ENCODE data around the gene ITGA11. TPM values are rescaled to one million over a fixed set of nuclear protein-coding genes. Genes with fewer than 3 reads are reported as not detected.

The ITGA11 gene
- total and polyA plus RNA-seq, 5 donors, result 11.6 to 34.0 (median 20.4) TPM

GRCh38 chr15:68432441-68433064, 590 bp upstream of the ITGA11 start:
- Histone ChIP-seq H3K4me3 (ENCODE audit: low read length) (no peak overlapping the region), H3K9me3 (ENCODE audit: control insufficient read depth, low read length) (no peaks in the 10 kb centered on the region), H3K27ac (ENCODE audit: low read length) (no peak overlapping the region), H3K4me1 (ENCODE audit: control insufficient read depth, insufficient read depth, low read length) (no peaks in the 10 kb centered on the region), H3K27me3 (ENCODE audit: control insufficient read depth, insufficient read depth) (no peaks in the 10 kb centered on the region)
- WGBS, result 58% methylated on average over 13 of the region's 13 CpGs
- no peak for ATAC-seq
- no peak for DNase-seq
- intact Hi-C loops (cut with DNase I), result no loop called here

- DNase-seq (peak; percentile 71 to 92 (median 91)), ATAC-seq (peak; percentile 76 to 79)
- no peaks in the 10 kb centered on the region for H3K27me3 ChIP-seq (ENCODE audit: control insufficient read depth, insufficient read depth)
- H3K4me1 ChIP-seq (ENCODE audit: control insufficient read depth, insufficient read depth, low read length), result no peaks in the 10 kb centered on the region
- WGBS, result 11% methylated on average over 69 of the region's 69 CpGs
- H3K4me3 ChIP-seq (ENCODE audit: low read length), result peak overlapping the region; percentile 59
- H3K9me3 ChIP-seq (ENCODE audit: control insufficient read depth, low read length), result no peaks in the 10 kb centered on the region
- H3K27ac ChIP-seq (ENCODE audit: low read length), result no peak overlapping the region
- intact Hi-C loops (cut with DNase I), result no loop called here
Measured at GRCh38 chr15:68431037-68431791, 749 bp downstream of the ITGA11 start.

GRCh38 chr15:68430471-68431036, 1.4 kb downstream of the ITGA11 start:
- H3K27me3 ChIP-seq (ENCODE audit: control insufficient read depth, insufficient read depth), result no peaks in the 10 kb centered on the region
- DNase-seq, result no peak
- H3K4me1 ChIP-seq (ENCODE audit: control insufficient read depth, insufficient read depth, low read length), result no peaks in the 10 kb centered on the region
- ATAC-seq, result no peak
- no peak overlapping the region for H3K27ac ChIP-seq (ENCODE audit: low read length)
- no peaks in the 10 kb centered on the region for H3K9me3 ChIP-seq (ENCODE audit: control insufficient read depth, low read length)
- peak overlapping the region; percentile 59 for H3K4me3 ChIP-seq (ENCODE audit: low read length)
- 59% methylated on average over 12 of the region's 12 CpGs for WGBS
- intact Hi-C loops (cut with DNase I), result no loop called here

GRCh38 chr15:68429691-68430470, 2.1 kb downstream of the ITGA11 start:
- 93% methylated on average over 5 of the region's 5 CpGs for WGBS
- Histone ChIP-seq H3K4me1 (ENCODE audit: control insufficient read depth, insufficient read depth, low read length) (no peaks in the 10 kb centered on the region), H3K27me3 (ENCODE audit: control insufficient read depth, insufficient read depth) (no peaks in the 10 kb centered on the region), H3K4me3 (ENCODE audit: low read length) (no peak overlapping the region), H3K27ac (ENCODE audit: low read length) (no peak overlapping the region), H3K9me3 (ENCODE audit: control insufficient read depth, low read length) (no peaks in the 10 kb centered on the region)
- no peak for ATAC-seq
- intact Hi-C loops (cut with DNase I), result no loop called here
- DNase-seq, result no peak

- intact Hi-C loops (cut with DNase I), result no loop called here
- WGBS, result 72% methylated on average over 2 of the region's 2 CpGs
Measured at GRCh38 chr15:68428431-68428940, 3.5 kb downstream of the ITGA11 start.

GRCh38 chr15:68427963-68428362, 4.0 kb downstream of the ITGA11 start:
- WGBS, result 92% methylated on average over 1 of the region's 1 CpG
- intact Hi-C loops (cut with DNase I), result no loop called here

More at GRCh38 chr15:68428431-68428940, 3.5 kb downstream of the ITGA11 start:
- H3K4me1 ChIP-seq (ENCODE audit: control insufficient read depth, insufficient read depth, low read length), result no peaks in the 10 kb centered on the region
- H3K27ac ChIP-seq (ENCODE audit: low read length), result no peak overlapping the region
- ATAC-seq, result no peak
- no peaks in the 10 kb centered on the region for H3K27me3 ChIP-seq (ENCODE audit: control insufficient read depth, insufficient read depth)
- DNase-seq, result no peak
- no peaks in the 10 kb centered on the region for H3K9me3 ChIP-seq (ENCODE audit: control insufficient read depth, low read length)
- no peak overlapping the region for H3K4me3 ChIP-seq (ENCODE audit: low read length)

GRCh38 chr15:68427366-68427765, 4.6 kb downstream of the ITGA11 start:
- H3K27me3 ChIP-seq (ENCODE audit: control insufficient read depth, insufficient read depth), result no peaks in the 10 kb centered on the region
- H3K4me1 ChIP-seq (ENCODE audit: control insufficient read depth, insufficient read depth, low read length), result no peaks in the 10 kb centered on the region
- H3K9me3 ChIP-seq (ENCODE audit: control insufficient read depth, low read length), result no peaks in the 10 kb centered on the region
- no peak for DNase-seq
- H3K27ac ChIP-seq (ENCODE audit: low read length), result no peak overlapping the region
- ATAC-seq, result no peak
- 55% methylated on average over 3 of the region's 3 CpGs for WGBS
- H3K4me3 ChIP-seq (ENCODE audit: low read length), result no peak overlapping the region
- intact Hi-C loops (cut with DNase I), result no loop called here

More at GRCh38 chr15:68427963-68428362, 4.0 kb downstream of the ITGA11 start:
- ATAC-seq (no peak), DNase-seq (no peak)
- Histone ChIP-seq H3K27ac (ENCODE audit: low read length) (no peak overlapping the region), H3K27me3 (ENCODE audit: control insufficient read depth, insufficient read depth) (no peaks in the 10 kb centered on the region), H3K9me3 (ENCODE audit: control insufficient read depth, low read length) (no peaks in the 10 kb centered on the region), H3K4me3 (ENCODE audit: low read length) (no peak overlapping the region), H3K4me1 (ENCODE audit: control insufficient read depth, insufficient read depth, low read length) (no peaks in the 10 kb centered on the region)

GRCh38 chr15:68426116-68426515, 5.8 kb downstream of the ITGA11 start:
- WGBS, result 95% methylated on average over 6 of the region's 6 CpGs
- no peak overlapping the region for H3K27ac ChIP-seq (ENCODE audit: low read length)
- DNase-seq, result no peak
- H3K4me1 ChIP-seq (ENCODE audit: control insufficient read depth, insufficient read depth, low read length), result no peaks in the 10 kb centered on the region
- H3K4me3 ChIP-seq (ENCODE audit: low read length), result no peak overlapping the region
- no peaks in the 10 kb centered on the region for H3K27me3 ChIP-seq (ENCODE audit: control insufficient read depth, insufficient read depth)
- intact Hi-C loops (cut with DNase I), result no loop called here
- H3K9me3 ChIP-seq (ENCODE audit: control insufficient read depth, low read length), result no peaks in the 10 kb centered on the region
- ATAC-seq, result no peak

GRCh38 chr15:68425428-68426060, 6.4 kb downstream of the ITGA11 start:
- no peak overlapping the region for H3K4me3 ChIP-seq (ENCODE audit: low read length)
- no peaks in the 10 kb centered on the region for H3K4me1 ChIP-seq (ENCODE audit: control insufficient read depth, insufficient read depth, low read length)
- 79% methylated on average over 9 of the region's 9 CpGs for WGBS
- ATAC-seq (no peak), DNase-seq (no peak)
- intact Hi-C loops (cut with DNase I), result no loop called here
- H3K27me3 ChIP-seq (ENCODE audit: control insufficient read depth, insufficient read depth), result no peaks in the 10 kb centered on the region
- no peak overlapping the region for H3K27ac ChIP-seq (ENCODE audit: low read length)
- H3K9me3 ChIP-seq (ENCODE audit: control insufficient read depth, low read length), result no peaks in the 10 kb centered on the region

- WGBS, result 62% methylated on average over 7 of the region's 7 CpGs
- Histone ChIP-seq H3K27ac (ENCODE audit: low read length) (no peak overlapping the region), H3K27me3 (ENCODE audit: control insufficient read depth, insufficient read depth) (no peaks in the 10 kb centered on the region), H3K4me3 (ENCODE audit: low read length) (no peak overlapping the region), H3K9me3 (ENCODE audit: control insufficient read depth, low read length) (no peaks in the 10 kb centered on the region), H3K4me1 (ENCODE audit: control insufficient read depth, insufficient read depth, low read length) (no peaks in the 10 kb centered on the region)
- ATAC-seq (no peak), DNase-seq (no peak)
- intact Hi-C loops (cut with DNase I), result no loop called here
Measured at GRCh38 chr15:68424754-68425390, 7.1 kb downstream of the ITGA11 start.

All from right cardiac atrium (tissue), 5 donors.